HCT116 (cell line): ENCODE measurements around the gene SAC3D1. TPM values are rescaled to one million over a fixed set of nuclear protein-coding genes. Genes with fewer than 3 reads are reported as not detected.

ENCODE experiments used
- ATAC-seq: fragments of 200-7000 bp; cut with Tn5 transposase; 2 replicates; pipeline ENCODE4 v1.9.1; 2020; ENCODE audit warnings: mild to moderate bottlenecking, moderate library complexity
- BruUV-seq: library from RNA; stranded (reverse); fragments of 400-500 nt; replicated peaks from 2 replicates; lab custom pipeline; 2021; lab: Mats Ljungman, UMichigan
- CTCF ChIA-PET: fragments of 300-600 bp; sonication (Branson Sonifier 250); formaldehyde crosslinking; loops from one replicate; lab custom pipeline; 2021; ENCODE audit warnings: antibody characterized with exemption; lab: Charles Lee
- POLR2A ChIA-PET: fragments of 300-600, 350-600 bp; sonication (Branson Sonifier 250); formaldehyde crosslinking; loops from one replicate; lab custom pipeline; 2021; ENCODE audit warnings: antibody characterized with exemption; lab: Charles Lee
- RAD21 ChIA-PET, 2 experiments: fragments of 300-600 bp; sonication (Branson Sonifier 250); formaldehyde crosslinking; loops; one replicate each; lab custom pipeline; 2023; ENCODE audit warnings: low total read pairs in 2 of 2; ENCODE audit not compliant: uncharacterized antibody in 2 of 2, unreplicated experiment in 2 of 2, low non-redundant PET in 1 of 2; lab: Charles Lee
- DNase-seq: peaks from one replicate; pipeline ENCODE4 v3.0.0-alpha.2; 2010; ENCODE audit warnings: low read depth, low spot score
- H2AFZ ChIP-seq: fragments of 200-600 bp; shearing (Covaris generic), sonication (generic); 2 replicates; pipeline ENCODE4 v1.6.1; 2017; ENCODE audit warnings: low read depth, mixed run types, mixed read lengths, antibody characterized with exemption, low read length; ENCODE audit not compliant: poor library complexity, severe bottlenecking
- H3K27ac ChIP-seq: 2 replicates; pipeline ENCODE4 v1.5.1; 2012; ENCODE audit warnings: low read depth, low read length
- H3K27me3 ChIP-seq: fragments of 200-600 bp; sonication (generic); 2 replicates; pipeline ENCODE4 v1.6.1; 2016; ENCODE audit warnings: mixed run types, low read length, mixed read lengths; ENCODE audit not compliant: insufficient read depth
- H3K36me3 ChIP-seq, 2 experiments: fragments of 200-500 bp in 1 of 2; fragments of 200-600 bp in 1 of 2; sonication (Bioruptor generic) in 1 of 2; sonication (generic) in 1 of 2; 2 replicates each; pipeline versions ENCODE4 v1.5.1 to v1.6.1; 2014 to 2016; ENCODE audit warnings: low read length in 2 of 2, inconsistent platforms in 1 of 2, mixed read lengths in 1 of 2, mixed run types in 1 of 2; ENCODE audit not compliant: insufficient read depth in 2 of 2, control insufficient read depth in 1 of 2
- H3K4me1 ChIP-seq, 2 experiments: fragments of 200-600 bp in 1 of 2; sonication (generic) in 1 of 2; 2 replicates each; pipeline versions ENCODE4 v1.5.1 to v1.6.1; 2012 to 2017; ENCODE audit warnings: low read length in 2 of 2, inconsistent platforms in 1 of 2, mild to moderate bottlenecking in 1 of 2, mixed read lengths in 1 of 2, mixed run types in 1 of 2, moderate library complexity in 1 of 2; ENCODE audit not compliant: insufficient read depth in 2 of 2, control insufficient read depth in 1 of 2
- H3K4me2 ChIP-seq: fragments of 200-600 bp; sonication (generic); 2 replicates; pipeline ENCODE4 v1.6.1; 2017; ENCODE audit warnings: mixed run types, low read length, mixed read lengths
- H3K4me3 ChIP-seq, 2 experiments: fragments of 200-600 bp in 1 of 2; sonication (generic) in 1 of 2; replicated peaks in 1 of 2; 2 replicates each; pipeline ENCODE4 v1.5.1; 2011 to 2016; ENCODE audit warnings: low read length in 2 of 2, control low read depth in 1 of 2, low read depth in 1 of 2, mild to moderate bottlenecking in 1 of 2, mixed read lengths in 1 of 2, mixed run types in 1 of 2
- H3K79me2 ChIP-seq: fragments of 200-600 bp; sonication (generic); 2 replicates; pipeline ENCODE4 v1.6.1; 2017; ENCODE audit warnings: mild to moderate bottlenecking, mixed run types, low read length, moderate library complexity, mixed read lengths; ENCODE audit not compliant: insufficient read depth
- H3K9ac ChIP-seq: fragments of 200-600 bp; sonication (generic); 2 replicates; pipeline ENCODE4 v1.6.1; 2016; ENCODE audit warnings: low read length, mixed read lengths
- H3K9me2 ChIP-seq: fragments of 200-600 bp; sonication (generic), shearing (Covaris generic); 2 replicates; pipeline ENCODE4 v1.6.1; 2017; ENCODE audit warnings: mixed run types, mild to moderate bottlenecking, moderate library complexity; ENCODE audit not compliant: insufficient read depth
- H3K9me3 ChIP-seq, 2 experiments: fragments of 200-500 bp in 1 of 2; fragments of 200-600 bp in 1 of 2; sonication (Bioruptor generic) in 1 of 2; sonication (generic) in 1 of 2; 2 replicates each; pipeline ENCODE4 v1.6.1; 2014 to 2017; ENCODE audit warnings: low read length in 2 of 2, mixed read lengths in 2 of 2, inconsistent platforms in 1 of 2, low read depth in 1 of 2, mild to moderate bottlenecking in 1 of 2, mixed run types in 1 of 2, moderate library complexity in 1 of 2; ENCODE audit not compliant: control insufficient read depth in 1 of 2, insufficient read depth in 1 of 2
- H4K20me1 ChIP-seq: fragments of 200-600 bp; sonication (generic), shearing (Covaris generic); 2 replicates; pipeline ENCODE4 v1.6.1; 2017; ENCODE audit warnings: mixed run types, mild to moderate bottlenecking, moderate library complexity; ENCODE audit not compliant: insufficient read depth
- CEBPB ChIP-seq: IDR thresholded peaks from 2 replicates; pipeline ENCODE4 v1.6.1; 2012; ENCODE audit warnings: low read depth
- CTCF ChIP-seq, 3 experiments: fragments of 200-600 bp in 1 of 3; sonication (generic) in 1 of 3; IDR thresholded peaks in 2 of 3; conservative IDR thresholded peaks in 1 of 3; 2 replicates each; pipeline ENCODE4 v1.5.1; 2012 to 2017; ENCODE audit warnings: low read depth in 2 of 3, low read length in 2 of 3, antibody characterized with exemption in 1 of 3, borderline replicate concordance in 1 of 3, control low read depth in 1 of 3, mild to moderate bottlenecking in 1 of 3, mixed read lengths in 1 of 3, mixed run types in 1 of 3, moderate library complexity in 1 of 3; ENCODE audit not compliant: insufficient read depth in 1 of 3
- EGR1 ChIP-seq: IDR thresholded peaks from 2 replicates; pipeline ENCODE4 v1.6.1; 2012; ENCODE audit warnings: low read depth
- MAX ChIP-seq: IDR thresholded peaks from 2 replicates; pipeline ENCODE4 v1.6.1; 2012
- POLR2A ChIP-seq: IDR thresholded peaks from 2 replicates; pipeline ENCODE4 v1.7.0; 2011; ENCODE audit warnings: borderline replicate concordance; ENCODE audit not compliant: insufficient read depth, insufficient read length; ENCODE audit errors: extremely low read depth
- POLR2AphosphoS5 ChIP-seq: IDR thresholded peaks from 2 replicates; pipeline ENCODE4 v1.6.1; 2011; ENCODE audit warnings: mild to moderate bottlenecking, low read depth, low read length, moderate library complexity
- RAD21 ChIP-seq: IDR thresholded peaks from 2 replicates; pipeline ENCODE4 v1.6.1; 2012; ENCODE audit warnings: low read depth, mild to moderate bottlenecking
- SIN3A ChIP-seq: IDR thresholded peaks from 2 replicates; pipeline ENCODE4 v1.6.1; 2012; ENCODE audit warnings: low read depth
- SP1 ChIP-seq: IDR thresholded peaks from 2 replicates; pipeline ENCODE4 v1.6.1; 2012; ENCODE audit warnings: low read depth
- SRF ChIP-seq: IDR thresholded peaks from 2 replicates; pipeline ENCODE4 v1.6.1; 2012; ENCODE audit warnings: low read depth
- ZFX ChIP-seq: fragments of 450-650 bp; IDR thresholded peaks from 2 replicates; pipeline ENCODE4 v1.6.1; 2017
- intact Hi-C: fragments of 100-400 bp; cut with micrococcal nuclease; formaldehyde crosslinking; loops from 2 replicates; pipeline ENCODE4 v1.10.0; 2022
- total RNA-seq: library from RNA; stranded (reverse); gene quantifications from one replicate; pipeline ENCODE4 v1.2.1, GENCODE V29; 2021; ENCODE audit not compliant: unreplicated experiment
- TF ChIP-seq, protein P1 (sequence below): IDR thresholded peaks from 2 replicates; pipeline ENCODE4 v1.6.1; 2012; ENCODE audit warnings: low read depth

SAC3D1 gene
- total RNA-seq, 1 experiment from 2014 or later, result 36.9 TPM

GRCh38 chr11:64996327-64996709 is 44.7 kb upstream of the SAC3D1 start:
- H4K20me1 ChIP-seq, result no peaks in the 10 kb centered on the region
- TSS peak; percentile 78 for BruUV-seq
- no peaks in the 10 kb centered on the region for H3K9me3 ChIP-seq
- H3K9me2 ChIP-seq, result no peaks in the 10 kb centered on the region
- ChIA-PET CTCF (interaction anchor here (0.7 to 3.8 kb wide), 8 partner anchors 11 to 209 kb away, joined by 3 to 21 read pairs (median 4); partner anchors contain the start of gene ARL2), RAD21 (interaction anchor here (1.2 to 1.9 kb wide), 2 partner anchors 148 to 150 kb away, joined by 4 to 5 read pairs; no protein-coding TSS in a partner anchor), POLR2A (interaction anchor here (0.8 to 2.7 kb wide), 2 partner anchors 10 to 17 kb away, joined by 3 to 15 read pairs; no protein-coding TSS in a partner anchor)
- peak overlapping the region; percentile 78 for H3K4me2 ChIP-seq
- intact Hi-C loops, result loop anchor here (5.0 kb wide), 1 partner anchor 149 kb away; no protein-coding TSS in a partner anchor
- no peak for TF ChIP-seq SRF
- H3K9ac ChIP-seq, result peak overlapping the region; percentile 29
- H3K4me1 ChIP-seq, result peaks cover 13 to 36% of the 10 kb centered on the region in 2 experiments; a peak in 3 of 4 replicates
- H3K36me3 ChIP-seq, result no peaks in the 10 kb centered on the region
- H3K27ac ChIP-seq, result peak overlapping the region; percentile 34; the same call in 1 of the 2 replicates
- H3K4me3 ChIP-seq, result peak overlapping the region; percentile 30 to 50
- peak; percentile 18; the same call in 1 of the 2 replicates for ATAC-seq
- no peak for DNase-seq
- no peaks in the 10 kb centered on the region for H3K27me3 ChIP-seq
- H2AFZ ChIP-seq, result peak overlapping the region; percentile 70
- H3K79me2 ChIP-seq, result no peaks in the 10 kb centered on the region

GRCh38 chr11:64996710-64997380 is 44.2 kb upstream of the SAC3D1 start, which contains the start of gene BATF2:
TSS of gene BATF2 (minus strand) at chr11:64996971. CDS start at chr11:64996914, 57 bp downstream.
- H3K4me2 ChIP-seq, result peak within 1 kb of the TSS; percentile 78
- BruUV-seq, result no TSS peak
- H3K79me2 ChIP-seq, result no peaks in the 10 kb centered on the region
- DNase-seq, result peak; percentile 50
- POLR2A ChIA-PET, result interaction anchor here (0.6 to 2.7 kb wide), 4 partner anchors 9 to 150 kb away, joined by 3 to 15 read pairs (median 4); no protein-coding TSS in a partner anchor
- RAD21 ChIA-PET, result interaction anchor here (0.6 to 1.9 kb wide), 3 partner anchors 16 to 150 kb away, joined by 3 to 5 read pairs (median 4); no protein-coding TSS in a partner anchor
- peaks cover 13 to 40% of the 10 kb centered on the region in 2 experiments; a peak in 3 of 4 replicates for H3K4me1 ChIP-seq
- H3K27ac ChIP-seq, result peak within 1 kb of the TSS; percentile 34; the same call in 1 of the 2 replicates
- ATAC-seq, result peak; percentile 90
- H3K9me3 ChIP-seq, result no peaks in the 10 kb centered on the region
- H3K36me3 ChIP-seq, result no peaks in the 10 kb centered on the region
- CTCF ChIA-PET, result interaction anchor here (0.7 to 3.8 kb wide), 9 partner anchors 10 to 209 kb away, joined by 3 to 21 read pairs (median 4); partner anchors contain the start of genes ARL2 and CDC42BPG
- TF ChIP-seq ZFX (no peak), SP1 (no peak), MAX (peak; percentile 64; the same call in 1 of the 2 replicates), RAD21 (peak; percentile 78), EGR1 (peak; percentile 53), SIN3A (no peak; the same call in 1 of the 2 replicates), POLR2AphosphoS5 (peak; percentile 58), CTCF (IDR thresholded peaks at IDR 0.05 in 2 of 3, conservative IDR thresholded peaks at IDR 0.05 in 1 of 3; ENCODE audit: borderline replicate concordance in 1 of 3, insufficient read depth in 1 of 3, low read depth in 2 of 3, low read length in 2 of 3) (peak; percentile 51 to 85 (median 52)), CEBPB (no peak), POLR2A (no peak), SRF (peak; percentile 95)
- TF ChIP-seq, protein P1, sequence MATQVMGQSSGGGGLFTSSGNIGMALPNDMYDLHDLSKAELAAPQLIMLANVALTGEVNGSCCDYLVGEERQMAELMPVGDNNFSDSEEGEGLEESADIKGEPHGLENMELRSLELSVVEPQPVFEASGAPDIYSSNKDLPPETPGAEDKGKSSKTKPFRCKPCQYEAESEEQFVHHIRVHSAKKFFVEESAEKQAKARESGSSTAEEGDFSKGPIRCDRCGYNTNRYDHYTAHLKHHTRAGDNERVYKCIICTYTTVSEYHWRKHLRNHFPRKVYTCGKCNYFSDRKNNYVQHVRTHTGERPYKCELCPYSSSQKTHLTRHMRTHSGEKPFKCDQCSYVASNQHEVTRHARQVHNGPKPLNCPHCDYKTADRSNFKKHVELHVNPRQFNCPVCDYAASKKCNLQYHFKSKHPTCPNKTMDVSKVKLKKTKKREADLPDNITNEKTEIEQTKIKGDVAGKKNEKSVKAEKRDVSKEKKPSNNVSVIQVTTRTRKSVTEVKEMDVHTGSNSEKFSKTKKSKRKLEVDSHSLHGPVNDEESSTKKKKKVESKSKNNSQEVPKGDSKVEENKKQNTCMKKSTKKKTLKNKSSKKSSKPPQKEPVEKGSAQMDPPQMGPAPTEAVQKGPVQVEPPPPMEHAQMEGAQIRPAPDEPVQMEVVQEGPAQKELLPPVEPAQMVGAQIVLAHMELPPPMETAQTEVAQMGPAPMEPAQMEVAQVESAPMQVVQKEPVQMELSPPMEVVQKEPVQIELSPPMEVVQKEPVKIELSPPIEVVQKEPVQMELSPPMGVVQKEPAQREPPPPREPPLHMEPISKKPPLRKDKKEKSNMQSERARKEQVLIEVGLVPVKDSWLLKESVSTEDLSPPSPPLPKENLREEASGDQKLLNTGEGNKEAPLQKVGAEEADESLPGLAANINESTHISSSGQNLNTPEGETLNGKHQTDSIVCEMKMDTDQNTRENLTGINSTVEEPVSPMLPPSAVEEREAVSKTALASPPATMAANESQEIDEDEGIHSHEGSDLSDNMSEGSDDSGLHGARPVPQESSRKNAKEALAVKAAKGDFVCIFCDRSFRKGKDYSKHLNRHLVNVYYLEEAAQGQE, result no peak
- H3K9ac ChIP-seq, result peak within 1 kb of the TSS; percentile 29
- no peaks in the 10 kb centered on the region for H3K27me3 ChIP-seq
- peak within 1 kb of the TSS; percentile 30 to 50 for H3K4me3 ChIP-seq
- intact Hi-C loops, result loop anchor here (5.0 kb wide), 1 partner anchor 150 kb away; no protein-coding TSS in a partner anchor
- no peaks in the 10 kb centered on the region for H4K20me1 ChIP-seq
- no peaks in the 10 kb centered on the region for H3K9me2 ChIP-seq
- H2AFZ ChIP-seq, result peak within 1 kb of the TSS; percentile 70
